HepG2 (cell line): ENCODE results near the gene HDGF. TPM values are rescaled to one million over a fixed set of nuclear protein-coding genes. Genes with fewer than 3 reads are reported as not detected.

ENCODE experiments used
- ATF2 ChIP-seq: sonication (generic); formaldehyde crosslinking; IDR thresholded peaks from 2 replicates; pipeline ENCODE4 v1.4.0; 2020; ENCODE audit warnings: missing genetic modification reagents
- BRCA1 ChIP-seq: sonication (generic); formaldehyde crosslinking; IDR thresholded peaks from 2 replicates; pipeline ENCODE4 v1.4.0; 2020; ENCODE audit warnings: missing genetic modification reagents
- CCDC6 ChIP-seq: sonication (generic); formaldehyde crosslinking; IDR thresholded peaks from 2 replicates; pipeline ENCODE4 v1.8.1; 2022; ENCODE audit warnings: mild to moderate bottlenecking, missing genetic modification reagents, moderate library complexity
- CENPBD1 ChIP-seq: sonication (generic); formaldehyde crosslinking; IDR thresholded peaks from 2 replicates; pipeline ENCODE4 v1.8.0; 2022; ENCODE audit warnings: missing genetic modification reagents, low read depth, mild to moderate bottlenecking, borderline replicate concordance
- GRHL1 ChIP-seq: sonication (generic); formaldehyde crosslinking; conservative IDR thresholded peaks from 2 replicates; pipeline ENCODE4 v1.8.0; 2022; ENCODE audit warnings: missing genetic modification reagents
- JDP2 ChIP-seq: sonication (generic); formaldehyde crosslinking; IDR thresholded peaks from 2 replicates; pipeline ENCODE4 v1.8.1; 2022; ENCODE audit warnings: missing genetic modification reagents, borderline replicate concordance
- LRRFIP1 ChIP-seq: sonication (generic); formaldehyde crosslinking; conservative IDR thresholded peaks from 2 replicates; pipeline ENCODE4 v1.4.0; 2020; ENCODE audit warnings: missing genetic modification reagents
- NCOA5 ChIP-seq: sonication (generic); formaldehyde crosslinking; IDR thresholded peaks from 2 replicates; pipeline ENCODE4 v1.4.0; 2020; ENCODE audit warnings: missing genetic modification reagents
- NFIB ChIP-seq: sonication (generic); formaldehyde crosslinking; IDR thresholded peaks from 2 replicates; pipeline ENCODE4 v1.9.0; 2021; ENCODE audit warnings: missing genetic modification reagents, mild to moderate bottlenecking, borderline replicate concordance
- NR3C1 ChIP-seq: sonication (generic); formaldehyde crosslinking; IDR thresholded peaks from 2 replicates; pipeline ENCODE4 v1.4.0; 2020; ENCODE audit warnings: missing genetic modification reagents
- PAXIP1 ChIP-seq: sonication (generic); formaldehyde crosslinking; conservative IDR thresholded peaks from 2 replicates; pipeline ENCODE4 v1.4.0; 2020; ENCODE audit warnings: mild to moderate bottlenecking, missing genetic modification reagents, moderate library complexity
- SIN3A ChIP-seq: IDR thresholded peaks from 2 replicates; pipeline ENCODE4 v1.6.1; 2011; ENCODE audit warnings: low read depth, mild to moderate bottlenecking, control low read depth, low read length, borderline replicate concordance
- SRSF1 ChIP-seq: fragments of 200-400 bp; formaldehyde crosslinking; optimal IDR thresholded peaks from 2 replicates; pipeline ENCODE3; 2017; ENCODE audit warnings: mild to moderate bottlenecking, low read depth, low read length, moderate library complexity
- ZKSCAN5 ChIP-seq: sonication (generic); formaldehyde crosslinking; IDR thresholded peaks from 2 replicates; pipeline ENCODE4 v1.5.1; 2020; ENCODE audit warnings: mild to moderate bottlenecking, missing genetic modification reagents
- ZNF432 ChIP-seq: sonication (generic); formaldehyde crosslinking; IDR thresholded peaks from 2 replicates; pipeline ENCODE4 v1.5.0; 2020; ENCODE audit warnings: missing genetic modification reagents, mild to moderate bottlenecking, borderline replicate concordance
- ZNF775 ChIP-seq: sonication (generic); formaldehyde crosslinking; IDR thresholded peaks from 2 replicates; pipeline ENCODE4 v1.4.0; 2020; ENCODE audit warnings: missing genetic modification reagents, mild to moderate bottlenecking, moderate library complexity, borderline replicate concordance
- ZNF839 ChIP-seq: sonication (generic); formaldehyde crosslinking; IDR thresholded peaks from 2 replicates; pipeline ENCODE4 v1.4.0; 2020; ENCODE audit warnings: missing genetic modification reagents, mild to moderate bottlenecking, borderline replicate concordance
- ZSCAN12 ChIP-seq: sonication (generic); formaldehyde crosslinking; IDR thresholded peaks from 2 replicates; pipeline ENCODE4 v1.9.0; 2021; ENCODE audit warnings: mild to moderate bottlenecking, missing genetic modification reagents
- polyA plus RNA-seq, 8 experiments: library from polyadenylated mRNA; depleted of rRNA in 3 of 8; stranded (reverse) in 7 of 8; unstranded in 1 of 8; fragments of >200 nt; fragmentation: Illumina TruSeq in 4 of 8; extraction: Trizol in 4 of 8; gene quantifications; 2 replicates each; pipeline versions ENCODE4 v1.2.1 to v1.2.3, GENCODE V29; 2011 to 2016; ENCODE audit warnings: low read depth in 4 of 8, missing spikeins in 1 of 8, mixed read lengths in 1 of 8; ENCODE audit not compliant: insufficient read depth in 1 of 8
- total RNA-seq, 5 experiments: library from RNA; depleted of rRNA; stranded (reverse); fragments of >200 nt; fragmentation: Illumina TruSeq; extraction: Trizol; gene quantifications; 2 replicates each; pipeline ENCODE4 v1.2.3, GENCODE V29; 2016; ENCODE audit warnings: low read depth in 1 of 5

Gene HDGF
- total and polyA plus RNA-seq, 2 of the 13 experiments (the other 11 are each of a cell fraction or from before 2014, with no cell fraction given): 156 to 196 TPM

GRCh38 chr1:156740741-156741480 is 10.6 kb downstream of the HDGF start, which contains the start of gene MRPL24 (continued):
- TF ChIP-seq ATF2 (CRISPR knock-in tag) (peak; percentile 81), JDP2 (CRISPR knock-in tag) (no peak), GRHL1 (CRISPR knock-in tag) (no peak), CENPBD1 (CRISPR knock-in tag) (no peak), BRCA1 (CRISPR knock-in tag) (no peak), SIN3A (peak; percentile 23; the same call in 1 of the 2 replicates), CCDC6 (0 out of 2 replicates have a peak, but pooled peaks have one; percentile 56), NCOA5 (no peak), SRSF1 (peak; percentile 50), ZNF775 (CRISPR knock-in tag) (peak; percentile 52; the same call in 1 of the 2 replicates), NR3C1 (CRISPR knock-in tag) (no peak), NFIB (no peak), PAXIP1 (CRISPR knock-in tag) (peak; percentile 67), ZNF432 (CRISPR knock-in tag) (no peak), ZNF839 (CRISPR knock-in tag) (peak; percentile 33; the same call in 1 of the 2 replicates), ZKSCAN5 (CRISPR knock-in tag) (peak; percentile 89), LRRFIP1 (CRISPR knock-in tag) (no peak), ZSCAN12 (CRISPR knock-in tag) (0 out of 2 replicates have a peak, but pooled peaks have one; percentile 7)
